Activated CD4-positive, alpha-beta T cell treated with anti-CD3 and anti-CD28 coated beads for 1 hour (primary cell): Measurements from ENCODE around the gene MAPK8IP3.
A peak's percentile ranks its signal among the peaks of the same experiment; 100 is the strongest.

Source experiments
- DNase-seq: peaks from one replicate; pipeline ENCODE4 v3.0.0-alpha.2; 2020

MAPK8IP3 gene, protein sequence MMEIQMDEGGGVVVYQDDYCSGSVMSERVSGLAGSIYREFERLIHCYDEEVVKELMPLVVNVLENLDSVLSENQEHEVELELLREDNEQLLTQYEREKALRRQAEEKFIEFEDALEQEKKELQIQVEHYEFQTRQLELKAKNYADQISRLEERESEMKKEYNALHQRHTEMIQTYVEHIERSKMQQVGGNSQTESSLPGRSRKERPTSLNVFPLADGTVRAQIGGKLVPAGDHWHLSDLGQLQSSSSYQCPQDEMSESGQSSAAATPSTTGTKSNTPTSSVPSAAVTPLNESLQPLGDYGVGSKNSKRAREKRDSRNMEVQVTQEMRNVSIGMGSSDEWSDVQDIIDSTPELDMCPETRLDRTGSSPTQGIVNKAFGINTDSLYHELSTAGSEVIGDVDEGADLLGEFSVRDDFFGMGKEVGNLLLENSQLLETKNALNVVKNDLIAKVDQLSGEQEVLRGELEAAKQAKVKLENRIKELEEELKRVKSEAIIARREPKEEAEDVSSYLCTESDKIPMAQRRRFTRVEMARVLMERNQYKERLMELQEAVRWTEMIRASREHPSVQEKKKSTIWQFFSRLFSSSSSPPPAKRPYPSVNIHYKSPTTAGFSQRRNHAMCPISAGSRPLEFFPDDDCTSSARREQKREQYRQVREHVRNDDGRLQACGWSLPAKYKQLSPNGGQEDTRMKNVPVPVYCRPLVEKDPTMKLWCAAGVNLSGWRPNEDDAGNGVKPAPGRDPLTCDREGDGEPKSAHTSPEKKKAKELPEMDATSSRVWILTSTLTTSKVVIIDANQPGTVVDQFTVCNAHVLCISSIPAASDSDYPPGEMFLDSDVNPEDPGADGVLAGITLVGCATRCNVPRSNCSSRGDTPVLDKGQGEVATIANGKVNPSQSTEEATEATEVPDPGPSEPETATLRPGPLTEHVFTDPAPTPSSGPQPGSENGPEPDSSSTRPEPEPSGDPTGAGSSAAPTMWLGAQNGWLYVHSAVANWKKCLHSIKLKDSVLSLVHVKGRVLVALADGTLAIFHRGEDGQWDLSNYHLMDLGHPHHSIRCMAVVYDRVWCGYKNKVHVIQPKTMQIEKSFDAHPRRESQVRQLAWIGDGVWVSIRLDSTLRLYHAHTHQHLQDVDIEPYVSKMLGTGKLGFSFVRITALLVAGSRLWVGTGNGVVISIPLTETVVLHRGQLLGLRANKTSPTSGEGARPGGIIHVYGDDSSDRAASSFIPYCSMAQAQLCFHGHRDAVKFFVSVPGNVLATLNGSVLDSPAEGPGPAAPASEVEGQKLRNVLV (N-terminal part only)

DNA sequence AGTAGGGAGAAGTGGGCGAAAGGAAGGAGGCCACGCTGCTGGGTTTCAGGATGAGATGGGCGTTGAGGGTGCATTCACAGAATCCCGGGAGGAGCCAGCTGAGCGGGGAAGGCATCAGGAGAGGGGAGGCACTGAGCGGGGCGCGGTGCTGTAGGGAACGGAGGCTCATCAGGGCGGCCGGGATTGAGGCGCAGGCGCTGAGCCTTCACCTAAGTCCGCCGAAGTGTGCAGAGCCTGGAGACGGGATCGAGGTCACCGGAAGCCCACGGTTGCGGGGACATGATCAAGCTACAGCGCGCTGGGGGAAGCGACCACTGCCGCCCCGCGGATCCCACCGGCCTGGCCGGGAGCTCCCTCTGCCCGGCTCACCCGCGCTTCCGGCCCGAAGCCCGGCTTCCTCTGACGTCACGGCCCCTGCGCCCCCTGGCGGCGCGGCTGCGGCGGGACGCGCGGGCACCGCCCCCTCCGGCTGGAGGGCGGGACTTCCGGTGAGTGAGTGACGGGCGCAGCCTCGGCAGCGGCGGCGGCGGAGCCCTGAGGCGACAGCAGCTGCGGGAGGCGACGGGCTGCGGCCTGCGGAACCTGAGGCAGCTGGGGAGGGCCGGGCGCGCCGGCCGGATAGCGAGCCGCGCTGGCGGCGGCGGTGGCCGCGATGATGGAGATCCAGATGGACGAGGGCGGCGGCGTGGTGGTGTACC is at the start of gene MAPK8IP3:
Gene MAPK8IP3, plus strand, starts transcription at position 508 of the 698 bp plus-strand sequence. Its CDS starts 145 bp downstream, at position 653.
- DNase-seq = peak; percentile 94

DNA sequence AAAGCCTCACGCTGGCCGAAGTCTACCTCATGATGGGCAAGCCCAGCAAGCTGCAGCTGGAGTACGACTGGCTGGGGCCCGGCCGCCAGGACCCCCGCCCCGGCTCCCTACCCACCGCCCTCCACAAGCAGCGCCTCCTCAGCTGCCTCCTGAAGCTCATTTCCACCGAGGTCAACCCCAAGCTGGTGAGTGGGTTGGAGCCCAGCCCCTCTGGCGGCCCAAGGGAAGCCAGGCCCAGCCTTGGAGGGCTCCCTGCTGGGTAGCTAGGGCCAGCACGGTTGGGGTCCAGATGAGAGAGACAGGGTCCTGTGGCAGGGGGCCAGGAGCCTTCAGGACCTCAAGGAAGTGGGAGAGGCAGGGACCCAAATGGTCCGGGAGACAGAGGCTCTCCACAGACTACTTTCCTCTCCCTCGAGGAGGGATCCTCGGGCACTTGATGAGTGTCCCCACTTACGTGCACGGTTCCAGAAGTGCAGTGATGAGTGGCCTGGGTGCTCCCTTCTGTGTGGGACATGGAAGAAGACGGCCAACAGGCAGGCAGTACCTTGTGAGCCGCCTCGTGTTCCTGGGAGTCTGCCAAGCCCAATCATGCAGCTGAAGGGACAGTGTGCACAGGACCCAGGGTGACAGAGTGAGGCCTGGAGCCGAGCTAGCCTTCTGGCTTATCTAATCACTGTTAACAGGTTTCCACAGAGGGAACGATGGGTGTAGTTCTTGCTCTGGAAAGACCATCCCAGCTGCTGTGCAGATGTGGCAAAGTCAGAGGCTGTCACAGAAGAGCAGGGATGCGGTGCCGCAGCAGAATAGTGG is 49.0 kb upstream of the MAPK8IP3 start:
- no peak for DNase-seq

DNA sequence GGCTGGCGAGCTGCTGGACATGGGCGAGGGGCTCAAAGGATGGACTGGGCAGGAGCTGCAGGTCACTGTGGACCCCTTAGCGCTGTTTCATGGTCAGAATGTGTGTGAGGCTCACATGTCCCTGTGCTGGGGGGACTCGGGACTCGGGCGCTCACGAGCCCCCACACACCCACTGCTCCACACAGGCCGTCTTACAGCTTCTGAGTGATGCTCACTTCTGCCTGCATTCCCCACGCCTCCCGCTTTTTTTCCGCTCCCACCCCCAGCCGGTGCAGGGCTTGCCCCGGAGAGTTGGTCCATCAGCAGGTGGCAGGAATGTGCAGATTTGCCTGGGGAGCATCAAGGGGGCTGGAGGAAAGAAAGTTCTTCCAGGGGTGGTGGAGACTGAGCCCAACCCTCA is 48.2 kb upstream of the MAPK8IP3 start:
- no peak for DNase-seq

DNA sequence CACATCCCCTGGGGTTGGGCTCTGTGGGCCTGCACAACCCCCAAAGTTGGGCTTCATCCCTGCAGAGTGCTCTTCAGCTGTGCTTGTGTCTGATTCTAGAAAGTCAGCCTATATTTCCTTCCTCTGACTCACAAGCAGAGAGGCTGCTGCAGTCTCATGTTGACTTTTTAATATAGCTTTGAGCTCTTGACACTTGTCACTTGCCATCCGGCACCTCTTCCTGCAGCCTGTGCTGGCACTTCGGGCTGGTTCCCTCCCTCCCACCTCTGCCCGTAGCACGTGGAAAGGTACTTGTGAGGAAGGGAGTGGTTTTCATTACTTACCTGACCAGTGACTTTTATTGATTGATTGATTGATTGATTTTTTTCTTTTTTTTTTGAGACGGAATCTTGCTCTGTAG is 47.0 kb upstream of the MAPK8IP3 start:
- no peak for DNase-seq

DNA sequence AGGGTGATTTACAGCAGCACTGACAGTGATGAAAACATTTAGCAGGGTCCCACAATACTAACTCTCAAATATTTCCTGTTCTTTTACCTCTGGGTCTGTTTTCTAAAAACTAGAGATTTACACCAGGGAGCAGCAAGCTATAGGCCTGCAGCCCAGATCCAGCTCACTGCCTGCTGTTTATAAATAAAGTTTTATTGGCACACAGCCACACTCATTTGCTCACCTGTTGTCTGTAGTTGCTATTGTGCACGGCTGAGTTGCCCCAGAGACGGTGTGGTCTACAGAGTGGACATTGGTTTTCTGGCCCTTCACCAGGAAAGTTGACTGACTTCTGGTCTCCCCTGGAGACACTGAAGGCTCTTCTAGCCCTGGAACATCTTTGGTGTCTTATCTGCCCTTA is 44.2 kb upstream of the MAPK8IP3 start:
- no peak for DNase-seq

DNA sequence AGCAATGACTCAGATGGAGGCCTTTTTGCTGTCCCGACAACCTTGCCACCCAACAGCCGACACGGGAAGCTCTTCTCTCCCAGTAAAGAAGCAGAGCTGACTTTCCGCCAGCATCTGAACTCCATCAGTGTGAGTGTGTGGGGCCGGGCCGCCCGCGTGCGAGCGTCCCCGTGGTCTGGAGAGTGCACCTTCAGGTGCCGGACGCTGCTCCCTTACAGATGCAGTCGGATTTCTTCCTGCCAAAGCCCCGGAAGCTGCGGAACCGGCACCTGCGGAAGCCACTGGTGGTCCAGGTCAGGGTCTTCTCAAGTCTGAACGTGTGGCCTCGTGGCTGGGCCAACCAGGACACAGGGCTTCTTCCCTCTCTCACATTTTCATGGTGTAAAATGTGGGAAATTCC is 43.5 kb upstream of the MAPK8IP3 start:
- no peak for DNase-seq

DNA sequence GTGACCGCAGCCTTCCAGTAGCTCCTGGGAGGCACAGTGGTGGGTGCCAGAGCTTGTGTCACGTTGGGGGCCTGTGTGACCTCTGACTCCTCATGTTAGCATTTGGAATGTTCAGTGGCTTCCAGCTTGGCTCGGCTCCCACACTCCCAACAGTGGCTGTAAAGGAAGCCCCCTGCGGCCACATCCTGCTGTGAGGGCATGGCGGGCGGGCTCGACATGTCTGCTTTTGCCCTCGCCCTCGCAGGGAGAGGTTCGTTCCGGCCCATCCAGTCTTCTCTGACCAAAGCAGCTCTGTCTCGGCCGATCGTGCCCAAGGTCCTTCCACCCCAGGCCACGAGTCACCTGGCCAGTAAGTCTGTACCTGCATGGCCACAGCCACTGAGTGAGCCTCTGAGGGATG is 40.2 kb upstream of the MAPK8IP3 start:
- no peak for DNase-seq

DNA sequence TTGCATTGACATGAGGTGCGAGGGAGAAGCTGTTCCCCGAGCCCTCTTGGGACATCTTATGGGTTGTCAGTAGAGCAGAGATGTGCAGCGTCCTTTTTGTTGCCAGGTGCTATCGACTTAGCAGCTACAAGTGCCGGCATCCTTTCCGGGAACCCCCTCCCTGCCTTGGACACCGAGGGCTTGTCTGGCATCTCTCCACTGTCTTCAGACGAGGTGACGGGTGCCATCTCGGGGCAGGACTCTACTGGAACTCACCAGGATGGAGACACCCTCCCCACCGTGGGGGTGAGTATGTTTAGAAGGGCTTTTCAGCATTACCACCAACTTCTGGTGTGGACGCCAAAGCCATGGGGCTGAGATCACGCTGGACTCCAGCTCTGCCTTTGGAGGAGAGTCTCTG is 39.7 kb upstream of the MAPK8IP3 start:
- no peak for DNase-seq

DNA sequence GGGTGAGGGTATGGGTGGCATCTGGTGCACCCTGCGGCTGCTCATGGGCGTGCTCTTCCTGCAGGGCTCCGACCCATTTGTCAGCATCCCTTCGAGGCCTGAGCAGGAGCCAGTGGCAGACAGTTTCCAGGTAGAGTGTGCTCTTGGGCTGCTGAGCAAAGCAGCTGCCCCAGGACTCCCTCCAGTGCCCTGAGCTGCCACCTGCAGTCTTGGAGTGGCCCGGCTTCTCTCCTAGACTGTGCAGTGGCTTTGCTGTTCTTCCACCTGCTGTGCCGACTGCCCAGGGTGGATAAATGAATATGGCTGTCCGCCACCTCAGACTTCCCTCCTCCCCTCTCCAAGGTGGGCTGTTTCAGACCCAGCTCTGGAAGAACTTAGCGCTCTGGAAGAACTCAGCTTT is 38.7 kb upstream of the MAPK8IP3 start:
- DNase-seq = no peak

DNA sequence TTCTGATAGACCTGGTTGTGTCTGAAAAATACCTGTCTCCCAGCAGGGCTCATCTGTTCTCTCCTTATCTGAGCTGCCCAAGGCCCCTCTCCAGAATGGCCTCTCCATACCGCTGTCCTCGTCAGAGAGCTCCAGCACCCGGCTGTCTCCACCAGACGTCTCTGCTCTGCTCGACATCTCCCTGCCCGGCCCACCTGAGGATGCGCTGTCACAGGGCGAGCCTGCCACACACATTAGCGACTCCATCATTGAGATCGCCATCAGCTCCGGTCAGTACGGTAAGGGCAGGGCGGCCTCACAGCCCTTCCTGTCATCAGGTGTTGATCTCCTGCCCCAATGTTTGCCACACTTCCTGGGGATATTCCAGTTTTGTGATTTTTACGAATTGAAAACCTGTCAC is 38.1 kb upstream of the MAPK8IP3 start:
- no peak for DNase-seq

DNA sequence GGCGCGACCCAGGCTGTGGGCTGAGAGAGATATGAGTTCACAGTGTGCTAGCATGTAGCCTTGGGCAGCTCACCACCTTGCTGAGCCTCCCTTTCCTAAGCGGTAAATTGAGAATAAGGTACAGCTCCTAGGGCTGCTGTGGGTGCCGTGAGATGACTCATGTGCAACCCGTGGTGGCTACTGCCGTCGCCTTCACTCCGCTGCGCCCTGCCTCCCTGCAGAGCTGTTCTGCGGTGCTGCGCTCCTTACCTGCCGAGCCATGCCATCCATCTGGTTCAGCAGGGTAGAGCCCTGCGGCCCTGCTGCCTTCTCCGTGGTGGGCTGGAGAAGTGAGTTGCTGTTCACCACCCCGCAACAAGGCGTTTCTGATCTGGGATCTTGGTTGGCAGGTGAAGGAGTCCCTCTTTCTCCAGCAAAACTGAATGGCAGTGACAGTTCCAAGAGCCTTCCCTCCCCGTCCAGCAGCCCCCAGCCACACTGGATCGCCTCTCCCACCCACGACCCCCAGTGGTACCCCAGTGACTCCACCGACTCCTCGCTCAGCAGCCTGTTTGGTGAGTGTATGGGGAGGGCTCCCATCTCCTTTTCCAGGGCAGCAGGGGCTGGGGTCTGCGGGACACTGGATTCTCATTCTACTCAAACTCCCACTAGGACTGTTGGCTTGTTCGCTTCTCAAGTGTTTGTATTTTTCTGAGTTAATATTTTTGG is 37.2 kb upstream of the MAPK8IP3 start:
- no peak for DNase-seq

DNA sequence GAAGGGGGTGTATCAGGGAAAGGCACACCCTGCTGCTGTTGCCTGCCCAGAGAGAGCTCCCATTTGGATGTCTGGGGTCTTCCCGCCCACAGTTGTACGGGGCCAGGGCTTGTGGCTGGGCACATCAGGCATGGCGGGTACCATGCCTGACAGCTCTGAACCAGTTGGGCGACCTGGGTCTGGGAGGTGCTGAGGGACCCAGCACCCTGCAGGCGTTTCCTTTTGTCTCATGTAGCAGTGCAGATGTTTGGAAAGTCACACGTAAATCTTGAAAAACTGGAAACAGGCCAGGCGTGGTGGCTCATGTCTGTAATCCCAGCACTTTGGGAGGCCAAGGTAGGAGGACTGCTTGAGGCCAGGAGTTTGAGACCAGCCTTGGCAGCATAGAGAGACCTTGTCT is 36.3 kb upstream of the MAPK8IP3 start:
- DNase-seq = no peak

DNA sequence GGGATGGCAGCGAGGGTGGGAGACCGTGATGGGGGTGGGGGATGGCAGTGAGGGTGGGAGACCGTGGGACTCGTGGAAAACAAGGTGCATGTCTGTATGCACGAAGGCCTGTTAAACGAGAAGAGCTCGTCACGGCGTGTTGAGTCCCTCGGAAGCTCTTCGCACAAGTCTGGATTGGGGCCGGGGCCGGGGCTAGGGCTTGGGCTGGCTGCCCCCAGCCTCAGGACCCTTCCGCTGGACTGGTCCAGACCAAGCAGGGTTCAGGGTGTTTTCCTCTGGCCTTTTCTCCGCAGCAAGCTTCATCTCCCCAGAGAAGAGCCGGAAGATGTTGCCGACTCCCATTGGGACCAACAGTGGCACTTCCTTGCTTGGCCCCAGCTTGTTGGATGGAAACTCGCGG is 35.6 kb upstream of the MAPK8IP3 start:
- DNase-seq = no peak

DNA sequence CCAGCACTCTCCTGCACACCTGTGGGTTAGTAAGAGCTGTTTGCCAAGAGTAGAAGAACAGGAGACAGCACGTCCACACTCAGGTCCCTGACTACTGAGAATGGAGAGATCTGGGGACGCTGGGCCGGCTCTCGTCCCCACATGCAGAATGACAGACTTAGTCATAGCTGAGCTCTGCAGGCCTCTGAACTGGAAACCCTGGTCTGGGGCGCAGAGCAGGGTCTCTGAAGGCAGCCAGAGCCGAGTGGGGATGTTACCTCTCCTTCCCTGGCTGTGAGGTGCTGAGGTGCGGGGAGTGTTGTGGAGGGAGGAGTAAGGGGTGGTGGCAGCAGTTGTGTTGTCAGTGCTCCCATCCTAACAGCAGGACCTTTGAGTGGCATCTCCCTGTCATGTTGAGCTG is 35.1 kb upstream of the MAPK8IP3 start:
- DNase-seq = no peak

DNA sequence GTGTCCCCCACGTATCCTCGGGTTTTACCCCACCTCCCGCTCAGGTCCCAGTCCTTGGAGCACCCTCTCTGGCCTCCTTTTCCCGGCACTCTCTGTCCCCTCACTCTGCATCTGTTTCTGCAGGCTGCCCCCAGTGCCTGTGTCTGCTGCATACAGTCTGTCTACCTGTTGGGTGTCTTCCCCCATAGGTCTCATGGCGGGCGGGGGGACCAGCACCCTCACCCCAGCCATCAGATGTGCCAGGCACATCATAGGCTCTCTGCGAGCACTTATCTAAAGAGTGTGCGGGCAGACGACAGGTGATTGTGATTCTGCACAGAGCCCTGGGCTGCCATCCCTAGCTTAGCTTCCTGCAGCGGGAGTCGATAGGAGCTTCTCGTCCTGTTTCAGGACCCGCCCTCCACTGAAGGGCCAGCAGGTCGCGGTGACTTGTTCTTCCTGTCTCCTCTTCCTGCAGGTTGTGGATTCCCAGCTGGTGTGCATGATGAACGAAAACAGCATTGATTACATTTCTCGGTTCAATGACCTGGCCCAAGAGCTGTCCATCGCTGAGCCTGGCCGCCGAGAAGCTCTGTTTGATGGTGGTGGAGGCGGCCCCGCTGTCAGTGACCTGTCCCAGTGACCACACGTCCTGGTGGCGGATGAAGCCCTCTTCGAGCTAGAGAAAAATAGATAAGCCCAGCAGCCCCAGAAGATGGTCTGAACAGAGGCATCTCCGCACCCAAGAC is 32.4 kb upstream of the MAPK8IP3 start:
- no peak for DNase-seq

DNA sequence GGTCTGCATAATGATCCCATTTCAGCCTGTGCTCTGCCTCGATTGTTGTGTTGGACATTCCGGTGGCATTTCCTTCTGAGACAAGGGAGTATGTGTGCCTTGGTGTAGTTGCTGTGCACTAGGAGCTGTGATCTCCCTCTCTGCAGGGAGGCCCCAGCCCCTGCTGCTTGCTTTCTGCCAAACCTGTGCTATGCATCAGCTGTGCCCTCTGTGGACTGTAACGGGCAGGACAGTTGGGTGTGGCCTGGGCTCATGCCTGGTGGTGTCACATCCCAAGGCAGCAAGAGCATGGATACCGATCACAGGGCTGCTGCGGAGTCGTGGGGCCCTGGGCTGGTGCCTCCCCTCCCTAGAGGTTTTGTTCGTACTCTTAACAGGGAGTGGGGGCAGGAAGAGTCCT is 31.7 kb upstream of the MAPK8IP3 start:
- no peak for DNase-seq

DNA sequence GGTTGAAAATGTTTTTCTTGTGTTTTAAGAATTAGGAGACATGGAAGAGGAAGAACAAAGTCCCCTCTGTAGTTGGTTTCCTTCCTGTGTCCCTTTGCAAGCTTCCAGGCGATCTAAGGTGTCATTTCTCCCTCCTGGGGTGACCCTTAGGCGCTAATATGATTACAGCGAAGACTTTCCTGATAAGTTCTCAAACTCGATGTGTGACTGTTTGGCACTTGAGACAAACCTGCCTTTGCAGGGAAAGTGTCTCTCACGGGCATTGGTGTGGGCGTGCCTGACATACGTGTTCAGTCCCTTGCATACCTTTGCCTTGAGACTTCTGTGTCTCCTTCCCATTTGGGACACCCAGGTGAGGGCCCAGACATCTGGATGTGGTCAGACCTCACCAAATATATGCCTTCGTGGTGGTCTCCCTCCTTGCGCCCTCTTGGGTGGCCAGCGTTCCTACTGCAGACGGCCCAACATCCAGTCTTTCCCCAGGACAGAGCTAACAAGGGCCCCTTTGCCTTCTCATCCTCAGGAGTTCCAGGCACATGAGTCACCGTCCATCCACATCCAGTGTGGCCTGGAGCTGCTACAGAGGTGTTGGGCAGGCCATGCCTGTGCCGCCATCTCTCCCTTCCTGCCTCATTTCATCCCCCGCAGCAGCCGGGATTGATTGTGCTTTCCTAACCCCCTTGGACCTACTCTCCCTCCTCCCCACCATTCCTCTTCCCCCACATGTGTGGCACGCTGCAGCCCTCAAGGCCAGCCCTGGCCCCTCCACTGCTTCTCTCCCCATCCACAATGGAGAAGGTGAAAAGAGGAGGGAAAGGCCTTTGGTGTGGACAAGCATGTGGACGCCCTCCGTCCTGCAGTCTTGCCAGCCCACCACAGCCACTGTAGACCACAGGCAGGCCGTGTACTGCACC is 31.0 kb upstream of the MAPK8IP3 start:
- no peak for DNase-seq

DNA sequence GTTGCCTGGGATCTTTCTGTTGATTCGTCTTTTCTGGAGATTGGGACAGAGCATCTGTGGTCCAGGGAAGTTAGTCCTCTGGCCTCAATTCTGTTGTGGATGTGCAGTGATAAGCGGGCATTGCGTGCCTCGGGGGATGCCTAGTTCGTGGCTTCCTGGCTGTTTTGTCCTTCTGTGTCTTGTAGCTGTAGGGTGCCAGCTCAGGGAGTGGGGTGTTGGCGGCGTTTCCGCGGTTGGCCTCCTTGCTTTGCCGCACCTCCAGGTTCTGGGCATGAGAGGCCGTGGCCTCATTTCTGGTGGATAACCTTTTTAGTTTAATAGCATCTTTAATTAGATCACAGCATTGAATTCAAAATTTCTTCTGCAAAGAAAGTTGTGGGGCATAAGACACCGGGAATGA is 29.3 kb upstream of the MAPK8IP3 start:
- DNase-seq = no peak

DNA sequence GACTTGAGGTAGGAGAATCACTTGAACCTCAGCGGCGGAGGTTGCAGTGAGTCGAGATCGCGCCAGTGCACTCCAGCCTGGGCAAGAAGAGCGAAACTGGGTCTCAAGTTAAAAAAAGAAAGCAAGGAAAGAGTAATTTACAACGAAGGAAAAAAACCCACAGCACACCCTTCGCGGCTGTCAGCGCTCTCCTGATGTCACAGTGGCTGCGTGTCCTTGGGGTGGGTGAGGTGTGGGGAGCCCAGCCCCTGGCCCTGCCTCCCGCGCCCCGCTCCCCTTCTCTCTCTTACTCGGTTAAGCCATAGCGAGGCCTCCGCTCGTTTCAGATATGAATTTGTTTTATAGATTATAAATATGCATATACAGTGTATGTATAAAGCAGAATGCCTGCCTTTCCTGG is 28.7 kb upstream of the MAPK8IP3 start:
- no peak for DNase-seq
